GM18505 (cell line): Measurements from ENCODE around the gene JPH3.

Source experiments
- ATAC-seq: cut with Tn5 transposase; IDR thresholded peaks from one replicate; pipeline ENCODE4 v1.9.1; 2021; ENCODE audit not compliant: unreplicated experiment
- POLR2A ChIP-seq: IDR thresholded peaks from 4 replicates; pipeline ENCODE4 v1.6.1; 2011; ENCODE audit warnings: borderline replicate concordance; ENCODE audit not compliant: insufficient read depth, insufficient read length; ENCODE audit errors: extremely low read depth

Gene JPH3

GRCh38 chr16:87739801-87740200 is 137.5 kb downstream of the JPH3 start:
- TF ChIP-seq POLR2A: no peak
- ATAC-seq: no peak

GRCh38 chr16:87740441-87740840 is 138.1 kb downstream of the JPH3 start:
- TF ChIP-seq POLR2A: no peak
- no peak for ATAC-seq

- no peak for ATAC-seq
- no peak for TF ChIP-seq POLR2A
Measured at GRCh38 chr16:87740909-87741424, 138.7 kb downstream of the JPH3 start.

GRCh38 chr16:87741700-87742415 is 139.6 kb downstream of the JPH3 start:
- no peak for ATAC-seq
- no peak for TF ChIP-seq POLR2A

GRCh38 chr16:87742781-87743490 is 140.6 kb downstream of the JPH3 start:
- TF ChIP-seq POLR2A: no peak
- no peak for ATAC-seq

- ATAC-seq: no peak
- no peak for TF ChIP-seq POLR2A
Measured at GRCh38 chr16:87744750-87745514, 142.6 kb downstream of the JPH3 start.

GRCh38 chr16:87746178-87746577 is 143.9 kb downstream of the JPH3 start:
- no peak for ATAC-seq
- TF ChIP-seq POLR2A: no peak
